NCI-H187 treated with DMSO at 0.1 percent for 48 hours (cell line): Measurements from ENCODE around the gene HAAO.

Experiments used
- DNase-seq: peaks from one replicate; lab custom pipeline; 2025; lab: John Stamatoyannopoulos, UW

Gene HAAO

DNA sequence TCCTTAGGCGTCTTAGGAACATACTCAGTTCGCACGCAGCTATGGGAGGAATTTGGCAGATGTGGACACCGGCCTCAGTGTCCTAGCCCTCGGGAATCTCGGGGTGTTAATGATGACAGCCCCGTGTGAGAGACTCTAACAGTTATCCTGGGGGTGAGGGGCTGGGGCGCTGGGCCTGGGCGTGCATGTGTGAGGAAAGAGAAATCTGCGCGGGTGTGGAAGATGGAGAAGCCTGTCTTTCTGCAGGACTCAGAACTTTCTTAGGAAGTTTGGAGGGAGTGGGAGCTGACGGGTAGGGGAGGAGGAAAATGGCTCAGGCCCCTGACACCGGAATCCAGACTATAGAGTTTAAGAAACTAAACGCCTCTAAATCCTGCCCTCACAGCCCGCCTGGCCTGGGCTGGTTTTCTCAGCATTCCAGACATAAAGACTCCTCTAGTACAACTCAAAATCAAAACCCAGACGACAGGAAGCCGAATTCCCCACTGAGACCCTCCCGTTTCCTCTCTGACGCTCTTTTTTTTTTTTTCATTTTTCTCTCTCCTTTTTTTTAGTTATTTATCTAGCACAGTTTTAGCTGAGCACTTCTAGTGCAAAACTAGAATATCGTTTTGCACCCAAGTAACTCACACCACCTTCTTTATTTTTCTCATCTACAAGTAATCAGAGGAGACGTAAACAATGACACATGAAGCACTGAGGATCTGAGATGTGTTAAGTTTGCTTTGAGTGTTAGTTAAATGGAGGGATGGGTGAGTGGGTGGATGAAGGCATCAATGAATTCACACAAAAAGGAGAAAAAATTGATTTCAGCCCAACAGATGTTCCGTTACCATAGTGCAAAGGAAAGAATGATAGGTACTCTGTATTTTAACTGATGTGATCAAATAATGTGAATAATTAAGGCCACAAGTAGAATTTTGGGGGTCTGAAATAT is 1.2 kb upstream of the HAAO start:
- DNase-seq, result no peak

DNA sequence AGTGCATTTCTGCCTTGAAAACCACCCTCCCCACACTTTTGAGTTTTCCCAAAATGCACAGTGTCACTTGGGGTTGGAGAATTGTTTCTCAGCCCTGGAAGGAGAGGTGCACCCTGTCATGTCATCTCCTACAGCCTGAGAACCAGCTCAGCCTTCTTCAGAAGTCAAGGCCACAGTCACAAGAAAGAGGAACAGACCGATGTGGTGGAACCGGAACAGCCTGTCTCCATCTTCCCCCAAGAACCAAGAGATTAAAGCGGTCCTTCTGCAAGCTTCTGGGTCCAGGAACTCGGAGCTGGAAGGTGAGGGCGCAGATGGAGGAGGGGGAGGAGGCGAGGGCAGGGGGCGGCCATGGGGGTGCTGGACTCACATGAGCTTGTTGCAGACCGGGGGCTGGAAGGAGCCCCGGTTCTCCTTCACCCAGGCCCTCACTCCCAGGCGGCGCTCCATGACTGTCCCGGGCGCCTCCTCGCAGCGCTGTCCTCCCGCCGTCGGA is 248 bp downstream of the HAAO start:
- DNase-seq, result no peak

DNA sequence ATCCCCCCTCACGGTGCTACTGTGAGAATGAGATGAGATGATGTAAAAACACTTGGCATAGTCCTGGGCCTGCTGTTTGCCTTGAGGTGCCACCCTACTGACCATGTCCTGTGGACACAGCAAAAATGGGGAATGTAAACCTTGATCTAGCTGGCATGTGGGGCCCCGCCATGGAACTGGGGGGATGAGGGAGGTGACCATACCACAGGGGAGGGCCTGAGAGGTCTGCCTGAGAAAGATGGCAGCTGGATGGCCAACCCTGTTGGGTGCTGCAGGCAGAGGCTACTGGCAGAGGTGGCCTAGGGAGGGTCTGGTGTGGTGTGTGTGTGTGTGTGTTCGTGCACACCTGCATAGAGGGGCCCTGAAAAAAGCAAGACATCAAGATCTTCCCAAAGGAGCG is 777 bp downstream of the HAAO start:
- DNase-seq, result no peak

DNA sequence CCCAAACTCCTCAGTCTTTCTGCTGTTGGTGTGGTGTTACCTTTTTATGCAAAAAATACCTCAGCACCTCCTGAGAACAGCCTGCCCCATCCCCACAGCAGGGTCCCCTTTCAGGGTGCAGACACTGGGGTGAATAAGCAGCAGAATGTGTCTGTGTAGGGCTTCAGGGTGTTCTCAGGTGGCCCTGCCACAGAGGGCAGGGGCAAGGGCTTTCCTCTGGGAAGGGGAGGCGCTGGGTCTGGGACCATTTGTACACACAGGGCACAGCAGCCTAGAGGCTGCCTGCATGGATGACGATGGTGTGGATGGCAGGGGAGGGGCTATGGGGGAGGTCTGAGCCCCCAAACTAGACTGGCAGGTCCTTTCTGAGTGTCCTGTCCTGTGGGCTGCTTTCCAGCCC is 2.6 kb downstream of the HAAO start:
- no peak for DNase-seq

DNA sequence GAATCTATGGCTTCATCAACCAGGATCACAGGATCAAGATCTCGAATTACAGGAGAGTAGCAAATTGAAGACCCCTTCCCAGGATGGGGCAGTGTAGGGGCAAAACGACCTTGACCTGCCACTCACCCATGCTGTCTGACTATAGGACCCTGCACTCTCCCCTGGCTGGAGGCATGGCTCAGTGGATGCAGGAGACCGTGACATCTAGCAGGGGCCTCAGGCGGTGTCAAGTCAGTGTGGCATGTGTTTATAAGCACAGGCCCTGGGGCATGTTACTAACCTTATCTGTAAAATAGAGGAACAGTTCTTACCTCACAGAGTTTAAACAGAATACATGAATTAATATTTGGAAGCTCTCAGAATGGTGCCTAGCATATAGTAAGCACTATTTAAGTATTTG is 3.5 kb downstream of the HAAO start:
- DNase-seq, result no peak

DNA sequence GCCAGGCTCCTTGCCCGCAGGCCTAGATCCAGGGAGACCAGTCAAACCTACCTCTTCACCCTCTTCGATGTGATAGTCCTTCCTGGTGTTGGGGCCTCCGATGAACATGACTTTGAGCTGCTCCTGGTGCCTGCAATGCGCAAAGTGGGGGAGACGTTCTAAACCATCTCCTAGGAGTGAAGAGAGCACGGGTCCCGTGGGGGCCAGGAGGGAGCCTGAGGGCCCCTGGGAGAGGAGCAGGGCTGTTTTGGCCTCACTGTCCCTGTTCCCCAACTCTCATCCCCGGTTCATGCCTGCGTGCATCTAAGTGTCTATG is 3.9 kb downstream of the HAAO start:
- DNase-seq, result no peak

DNA sequence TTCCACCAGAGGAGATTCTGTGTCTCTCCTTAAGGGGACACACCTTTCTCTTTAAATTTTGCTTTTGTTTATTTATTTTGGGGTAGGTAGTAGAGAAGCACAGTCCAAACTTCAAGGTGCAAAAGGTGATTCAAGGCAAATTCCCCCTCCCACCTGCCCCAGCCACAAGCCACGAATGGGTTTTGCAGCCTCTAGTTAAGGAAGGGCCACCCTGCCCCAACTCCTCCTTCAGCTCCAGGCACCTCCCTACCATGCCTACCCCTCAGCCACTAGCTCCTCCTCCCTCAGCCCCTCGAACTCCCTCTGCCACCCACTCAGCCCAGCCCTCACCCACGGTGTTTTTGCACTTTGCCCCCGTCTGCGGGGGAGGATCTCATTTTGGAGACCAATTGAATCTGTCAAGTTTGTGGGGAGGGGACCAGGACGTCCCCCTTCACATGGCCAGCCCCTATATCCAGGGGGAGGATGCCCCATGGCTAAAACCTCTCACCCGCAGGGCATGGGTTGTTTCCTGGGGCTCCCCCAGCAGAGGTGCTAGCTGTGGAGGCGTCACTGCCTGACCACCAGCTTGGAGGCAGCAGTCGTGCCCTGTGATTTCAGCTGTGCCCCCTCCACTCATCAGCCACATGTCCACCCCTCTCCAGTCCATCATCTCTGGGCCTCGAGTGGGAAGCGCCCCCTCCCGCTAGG is 4.5 kb downstream of the HAAO start:
- DNase-seq, result no peak

DNA sequence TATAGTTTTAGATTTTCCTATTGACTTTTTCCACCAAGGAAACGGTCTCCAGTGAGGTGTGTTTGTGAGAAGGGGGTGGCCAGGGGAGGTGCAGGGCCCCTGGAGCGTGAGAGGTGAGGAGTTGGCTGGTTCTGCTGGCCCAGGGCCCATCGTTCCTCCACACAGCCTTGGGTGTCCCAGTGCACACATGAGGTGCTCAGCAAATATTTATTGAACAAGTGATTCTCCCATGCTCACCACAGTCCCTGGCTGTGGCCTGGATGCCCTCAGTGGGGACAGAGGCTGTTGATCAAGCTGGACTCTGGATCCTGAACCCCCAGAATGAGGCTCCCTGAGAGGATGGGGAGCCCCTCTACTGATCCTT is 5.0 kb downstream of the HAAO start:
- no peak for DNase-seq

DNA sequence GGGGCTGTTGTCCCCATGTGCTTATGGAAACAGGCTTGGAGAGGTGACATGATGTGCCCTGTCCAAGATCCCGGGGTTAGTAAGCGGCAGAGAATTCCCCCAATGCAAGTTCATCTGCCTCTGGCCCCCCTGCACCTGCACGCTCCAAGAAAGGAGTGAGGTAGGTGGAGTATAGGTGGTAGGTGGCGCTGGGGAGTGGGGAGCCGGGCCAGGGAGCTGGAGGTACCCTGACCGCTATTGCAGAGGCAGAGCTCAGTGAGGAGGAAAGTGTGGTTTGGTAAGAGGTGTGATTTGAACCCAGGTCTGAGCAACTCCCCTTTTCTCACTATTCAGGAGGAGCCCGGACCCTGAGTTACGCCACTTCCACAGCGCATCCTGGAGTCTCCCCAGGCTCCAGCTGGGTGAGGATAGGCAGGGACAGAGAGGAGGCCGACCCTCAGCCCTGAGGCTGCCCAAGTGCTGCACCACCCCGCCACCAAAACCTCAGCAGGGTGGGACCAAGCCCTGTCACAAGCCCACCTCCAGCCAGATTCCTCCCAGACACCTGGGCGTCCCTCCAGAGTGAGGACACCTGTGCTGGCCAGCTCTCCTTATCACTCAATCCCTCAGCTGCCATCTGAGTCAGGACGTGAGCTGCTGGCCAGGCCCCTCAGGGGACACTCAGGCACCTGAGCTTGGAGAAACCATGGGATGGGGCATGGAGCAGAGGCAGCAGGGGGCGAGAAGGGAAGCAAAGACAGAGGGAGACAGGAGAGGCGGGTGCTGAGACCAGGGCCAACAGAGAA is 5.6 kb downstream of the HAAO start:
- DNase-seq, result no peak

DNA sequence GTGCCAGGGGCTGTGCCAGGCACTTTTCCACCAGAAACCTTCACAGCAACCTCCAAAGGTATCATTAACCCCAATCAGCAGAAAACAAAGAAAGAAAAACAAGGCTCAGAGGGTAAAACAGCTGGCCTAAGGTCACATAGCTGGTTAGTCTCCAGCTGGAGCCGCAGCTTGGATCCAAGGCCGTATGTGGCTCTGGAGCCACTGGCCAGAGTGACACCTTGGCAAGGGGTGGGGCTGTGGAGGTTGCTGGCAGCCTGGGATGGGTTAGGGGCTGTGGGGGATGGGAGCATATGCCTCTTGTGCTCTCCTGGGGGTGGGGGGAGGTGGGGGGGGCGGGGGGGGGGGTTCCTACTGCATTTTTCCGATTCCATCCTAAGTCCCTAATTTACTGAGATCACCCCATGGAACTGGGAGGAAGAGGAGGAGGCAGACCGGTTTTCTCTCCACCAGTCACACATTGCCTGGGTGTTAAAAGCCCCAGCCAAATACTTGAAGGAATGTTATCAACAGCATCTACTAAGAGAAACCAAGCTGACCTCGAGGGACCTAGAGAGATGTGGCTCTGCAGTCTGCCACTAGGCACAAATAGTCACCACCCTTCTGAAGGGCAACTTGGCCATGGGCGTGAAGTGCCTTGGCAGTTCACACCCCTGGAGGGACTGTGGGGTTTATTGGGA is 8.0 kb downstream of the HAAO start:
- DNase-seq, result no peak

DNA sequence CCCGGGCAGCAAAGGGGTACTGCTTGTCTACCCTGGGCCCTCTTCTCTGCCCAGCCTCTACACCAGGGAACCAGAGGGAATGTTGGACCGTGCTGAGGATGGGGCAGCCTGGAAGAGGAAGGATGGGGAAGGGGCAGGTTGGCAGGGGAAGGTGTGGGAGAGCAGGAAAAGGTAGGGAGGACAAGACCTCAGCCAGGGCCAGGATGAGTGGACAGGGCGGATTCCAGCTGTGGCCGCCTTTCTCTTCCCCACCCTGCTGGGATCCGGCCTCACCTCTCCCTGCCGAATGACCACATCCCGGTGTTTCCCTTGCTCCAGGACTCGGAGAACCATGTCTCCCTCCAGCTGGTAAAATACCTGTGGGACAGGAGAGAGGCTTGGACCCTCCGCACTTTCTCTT is 8.9 kb downstream of the HAAO start:
- DNase-seq, result no peak

DNA sequence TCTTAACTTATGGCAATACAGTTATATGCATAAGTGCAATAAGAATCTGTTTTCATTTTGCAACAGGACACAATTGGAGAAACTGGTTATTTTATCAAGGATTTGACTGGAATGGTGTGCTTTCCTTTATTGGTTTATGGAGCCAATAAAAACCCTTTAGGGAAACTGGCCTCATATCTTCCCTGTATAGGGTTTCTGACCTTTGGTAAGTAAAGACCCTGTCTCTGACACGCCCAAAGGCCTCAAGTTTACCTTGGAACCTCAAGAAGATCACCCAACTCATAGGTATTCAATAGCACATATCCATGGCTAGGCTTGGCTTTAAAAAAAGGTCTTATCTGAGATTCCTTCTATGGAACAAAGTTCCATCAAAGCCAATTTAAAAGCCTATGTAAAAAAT is 11.2 kb downstream of the HAAO start:
- DNase-seq, result no peak

DNA sequence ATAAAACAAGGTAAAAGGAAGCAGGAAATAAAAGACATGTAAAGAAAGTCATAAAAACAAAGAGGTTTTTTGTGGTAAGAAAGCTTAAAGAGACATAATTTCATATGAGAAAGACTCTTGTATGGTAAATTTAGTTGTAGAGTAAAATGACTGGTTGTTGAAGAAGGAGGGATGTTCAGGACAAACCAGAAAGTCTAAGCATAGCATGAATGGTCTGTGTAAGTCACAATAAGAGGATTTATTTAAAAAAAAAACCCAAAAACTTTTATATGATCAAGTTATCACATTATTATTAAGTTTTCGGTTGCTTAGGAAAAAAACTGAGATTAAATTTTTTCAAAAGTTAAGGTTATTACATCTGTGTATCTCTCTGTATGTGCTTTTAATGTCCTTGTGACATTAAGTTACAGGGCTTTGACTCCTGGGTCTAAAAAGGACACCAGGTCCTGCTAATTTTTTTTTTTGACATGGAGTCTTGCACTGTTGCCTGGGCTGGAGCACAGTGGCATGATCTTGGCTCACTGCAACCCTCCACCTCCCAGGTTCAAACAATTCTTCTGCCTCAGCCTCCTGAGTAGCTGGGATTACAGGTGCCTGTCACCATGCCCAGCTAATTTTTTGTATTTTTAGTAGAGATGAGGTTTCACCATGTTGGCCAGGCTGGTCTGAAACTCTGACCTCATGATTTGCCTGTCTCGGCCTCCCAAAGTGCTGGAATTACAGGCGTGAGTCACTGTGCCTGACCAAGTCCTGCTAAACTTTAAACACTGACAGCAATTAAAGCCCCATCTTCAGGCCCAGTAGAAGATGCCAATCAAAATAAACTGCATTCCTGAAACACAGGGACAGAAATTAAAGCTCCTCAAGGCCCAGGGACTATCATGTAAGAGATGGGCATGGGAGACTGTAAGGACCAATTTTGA is 14.2 kb downstream of the HAAO start:
- no peak for DNase-seq

DNA sequence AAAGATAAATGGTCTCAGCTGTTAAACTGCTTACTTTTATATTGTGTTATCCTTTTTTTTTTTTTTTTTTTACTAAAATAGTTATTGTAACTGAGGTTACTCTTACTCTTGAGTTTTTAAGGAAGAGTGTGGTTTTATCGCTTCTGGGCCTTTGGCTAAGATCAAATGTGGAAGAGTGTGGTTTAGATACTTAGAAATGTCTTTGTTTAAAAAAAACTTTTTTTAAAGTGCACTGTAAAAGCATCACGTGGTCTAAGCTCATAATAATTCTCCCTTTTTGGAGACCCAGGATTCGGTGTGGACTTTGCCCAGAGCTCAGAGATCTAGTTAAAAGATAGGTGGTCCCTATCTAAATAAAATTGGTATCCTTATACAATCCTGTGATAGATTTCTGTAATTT is 16.6 kb downstream of the HAAO start:
- no peak for DNase-seq

DNA sequence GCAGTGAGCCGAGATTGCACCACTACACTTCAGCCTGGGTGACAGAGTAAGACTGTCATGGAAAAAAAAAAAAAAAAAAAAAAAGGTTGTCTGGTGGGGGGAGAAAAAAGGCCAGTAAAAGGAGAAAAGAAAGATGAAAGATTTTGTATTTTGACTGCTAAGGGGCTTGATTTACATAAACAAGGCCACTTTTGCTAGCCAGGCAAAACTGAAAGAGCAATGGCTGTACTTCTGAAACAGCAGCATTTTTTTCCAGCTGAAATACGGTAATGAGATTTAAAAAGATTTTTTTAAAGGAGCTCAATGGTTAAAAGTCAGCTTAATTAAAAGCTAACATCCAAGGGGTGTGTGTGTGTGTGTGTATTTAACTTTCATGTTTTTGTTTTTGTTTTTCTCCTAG is 17.2 kb downstream of the HAAO start:
- no peak for DNase-seq

DNA sequence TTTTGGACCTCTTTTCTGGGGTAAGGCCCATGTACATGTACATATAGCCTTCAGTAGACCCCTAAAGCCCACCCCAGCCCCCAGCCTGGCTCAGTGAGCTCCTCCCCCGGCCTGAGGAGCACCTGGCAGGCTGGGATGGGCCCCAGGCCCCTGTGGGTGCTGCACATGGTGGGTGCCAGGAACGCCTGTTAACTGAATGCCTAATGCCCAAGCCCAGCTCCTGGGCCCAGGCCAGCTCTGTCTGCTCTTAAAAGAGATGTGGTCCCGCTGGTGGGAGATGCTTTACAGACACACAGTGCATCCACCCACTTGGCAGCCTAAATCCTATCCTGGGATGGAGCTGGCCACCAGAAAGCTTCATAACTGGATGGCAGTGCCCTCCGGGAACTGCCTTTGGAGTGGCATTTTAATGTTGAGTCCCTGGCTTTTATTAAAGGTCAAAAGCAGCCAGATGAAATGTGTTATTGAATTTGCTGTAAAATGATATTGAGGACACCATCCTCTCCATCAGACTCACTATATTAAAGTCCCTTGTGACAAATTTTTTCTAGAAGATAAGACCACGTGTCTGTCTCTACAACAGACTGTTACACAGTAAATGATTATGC is 20.7 kb downstream of the HAAO start:
- no peak for DNase-seq

DNA sequence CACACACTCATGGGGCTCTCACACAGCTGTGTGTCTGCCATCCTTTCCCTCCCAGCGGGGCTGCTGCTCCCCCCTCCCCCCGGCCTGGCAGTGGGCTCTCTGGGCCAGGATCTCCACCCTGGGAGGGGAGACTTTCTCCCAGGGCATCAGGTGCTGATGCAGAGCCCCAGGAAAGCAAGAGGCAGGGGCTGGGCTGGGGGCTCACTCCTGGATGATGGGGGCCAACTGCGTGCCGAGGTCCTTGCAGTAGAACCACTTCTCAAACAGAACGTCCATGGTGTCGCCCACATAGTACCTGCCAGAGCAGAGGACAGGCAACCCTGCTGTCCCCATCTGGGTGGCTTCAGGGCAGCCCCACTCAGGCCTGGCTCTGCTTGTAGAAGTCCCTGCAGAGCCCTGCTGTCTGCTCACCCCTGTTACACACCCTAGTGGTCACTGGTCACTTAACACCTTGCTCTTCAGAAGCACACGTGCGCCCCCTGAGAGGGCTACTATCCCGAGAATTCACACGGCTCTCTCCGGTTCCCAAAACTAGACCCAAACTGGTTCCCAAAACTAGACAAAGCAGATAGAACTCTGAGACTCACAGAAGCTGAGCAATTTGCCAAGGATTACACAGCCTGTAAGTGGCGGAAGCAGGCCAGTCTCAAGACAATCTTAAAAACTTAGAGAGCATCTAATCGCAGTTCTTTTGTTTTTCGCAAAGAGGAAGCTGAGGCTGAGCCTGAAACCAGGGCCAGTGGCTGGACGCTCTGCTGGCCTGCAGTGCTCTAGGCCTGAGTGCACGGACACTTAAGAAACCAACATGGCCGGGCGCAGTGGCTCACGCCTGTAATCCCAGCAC is 21.9 kb downstream of the HAAO start:
- DNase-seq, result no peak

DNA sequence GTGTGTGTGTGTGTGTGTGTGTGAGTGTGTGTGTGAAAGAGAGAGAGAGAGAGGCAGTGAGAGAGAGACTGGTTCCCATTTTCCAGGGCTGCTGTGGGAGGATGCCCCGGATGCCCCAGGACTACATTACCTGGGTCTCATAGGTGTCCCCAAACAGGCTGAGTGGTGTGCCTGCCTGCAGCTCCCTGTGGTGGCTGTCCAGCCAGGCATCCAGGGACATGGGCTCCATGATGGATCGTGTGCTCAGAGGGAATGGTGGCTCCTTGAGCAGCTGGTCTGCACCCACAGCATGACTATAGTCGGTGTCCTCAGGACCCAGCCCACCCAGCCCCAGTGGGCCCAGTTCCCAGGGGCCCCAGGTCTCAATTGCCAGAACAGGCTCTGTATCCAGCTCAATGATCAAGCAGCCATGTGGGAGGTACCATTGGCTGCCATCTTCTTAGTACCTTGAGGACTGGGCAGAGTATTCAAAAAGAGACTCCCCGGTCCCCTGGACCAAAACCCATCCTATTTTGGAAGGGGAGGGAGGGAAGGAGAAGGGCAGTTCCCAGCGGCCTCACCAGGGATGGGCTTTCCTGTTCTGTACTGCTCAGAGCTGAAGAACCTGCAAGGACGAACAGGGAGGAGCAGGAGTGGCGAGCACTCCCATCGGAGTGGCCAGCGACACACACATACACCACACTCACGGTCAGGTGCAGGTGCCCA is 22.6 kb downstream of the HAAO start:
- no peak for DNase-seq

DNA sequence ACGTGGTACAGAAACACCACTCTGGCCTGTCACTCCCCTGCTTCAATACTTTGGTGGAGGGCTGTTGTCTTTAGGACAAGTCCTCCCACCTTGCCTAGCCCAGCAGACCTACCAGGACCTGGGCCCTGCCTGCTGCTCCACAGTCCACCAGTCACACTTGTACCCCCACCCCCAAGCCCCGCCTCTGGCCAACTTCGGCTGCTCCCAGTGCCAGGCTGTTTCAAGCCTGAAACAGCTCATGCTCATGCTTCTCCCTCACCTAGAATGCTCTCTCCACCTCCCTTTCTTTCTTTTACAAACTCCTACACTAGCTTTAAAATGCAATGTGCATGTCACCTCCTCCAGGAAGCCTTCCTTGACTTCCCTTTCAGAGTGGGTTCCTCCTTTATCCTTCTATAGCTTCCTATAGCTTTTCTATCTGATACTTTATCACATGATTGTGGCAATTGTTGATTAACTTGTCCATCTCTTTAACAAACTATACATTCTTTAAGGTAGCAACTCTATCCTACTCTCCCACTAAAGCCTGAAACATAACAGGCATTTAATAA is 23.6 kb downstream of the HAAO start:
- DNase-seq, result no peak
